ENCODE measurements around the gene MIS12.

The MIS12 gene

DNA sequence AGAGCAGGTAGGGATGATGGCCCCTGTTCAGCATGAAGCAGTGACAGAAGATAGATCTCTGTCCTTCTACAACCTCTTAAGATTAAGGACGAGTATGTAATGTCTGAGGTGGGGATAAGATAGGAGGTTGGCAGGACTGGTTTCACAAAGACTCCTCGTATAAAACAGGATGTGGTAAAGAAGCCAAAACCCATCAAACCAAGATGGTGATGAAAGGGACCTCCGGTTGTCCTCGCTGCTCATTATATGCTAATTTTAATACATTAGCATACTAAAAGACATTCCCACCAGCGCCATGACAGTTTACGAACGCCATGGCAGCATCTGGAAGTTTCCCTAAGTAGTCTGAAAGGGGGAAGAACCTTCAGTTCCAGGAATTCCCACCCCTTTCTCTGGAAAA, 27.3 kb downstream of the MIS12 start:
- no peak for TF ChIP-seq FOXP2 (optimal IDR thresholded peaks at IDR 0.05; ENCODE audit: borderline replicate concordance, extremely low read depth, extremely low read length, insufficient read depth)
- TF ChIP-seq SIN3A (IDR thresholded peaks at IDR 0.05; ENCODE audit: borderline replicate concordance, insufficient read depth, low read length) = no peak
- TF ChIP-seq REST (IDR thresholded peaks at IDR 0.05; ENCODE audit: insufficient read depth in 1 of 2, low read depth in 2 of 2, low read length in 2 of 2) = no peak
- TF ChIP-seq TAF1 (IDR thresholded peaks at IDR 0.05; ENCODE audit: borderline replicate concordance, insufficient read depth, low read length) = no peak

DNA sequence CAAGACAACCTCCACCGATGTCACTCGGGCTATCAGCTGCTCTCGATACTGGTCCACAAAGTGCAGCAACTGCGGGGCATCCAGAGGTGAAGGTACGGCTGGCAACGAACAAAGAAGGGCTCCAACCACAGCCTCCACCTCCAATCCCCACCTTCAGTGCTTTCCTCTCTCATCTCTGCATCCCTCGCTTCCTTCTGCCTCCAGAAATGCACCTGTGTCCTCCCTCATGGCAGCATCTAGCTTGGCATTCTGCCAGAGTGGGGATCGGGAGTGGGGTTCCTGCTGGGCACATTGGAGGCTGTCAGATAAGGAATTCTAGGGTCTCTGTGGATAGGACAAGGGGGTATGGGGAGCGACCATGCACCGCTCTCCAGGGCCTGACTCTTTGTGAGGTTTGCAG, 28.6 kb downstream of the MIS12 start:
- TF ChIP-seq REST (IDR thresholded peaks at IDR 0.05; ENCODE audit: insufficient read depth in 1 of 2, low read depth in 2 of 2, low read length in 2 of 2) (no peak), FOXP2 (optimal IDR thresholded peaks at IDR 0.05; ENCODE audit: borderline replicate concordance, extremely low read depth, extremely low read length, insufficient read depth) (no peak), SIN3A (IDR thresholded peaks at IDR 0.05; ENCODE audit: borderline replicate concordance, insufficient read depth, low read length) (no peak), TAF1 (IDR thresholded peaks at IDR 0.05; ENCODE audit: borderline replicate concordance, insufficient read depth, low read length) (no peak), POLR2AphosphoS5 (IDR thresholded peaks at IDR 0.05; ENCODE audit: low read depth, low read length) (no peak)

GRCh38 chr17:5516060-5516792, 29.9 kb downstream of the MIS12 start:
- TF ChIP-seq REST (IDR thresholded peaks at IDR 0.05; ENCODE audit: insufficient read depth in 1 of 2, low read depth in 2 of 2, low read length in 2 of 2) (no peak), TAF1 (IDR thresholded peaks at IDR 0.05; ENCODE audit: borderline replicate concordance, insufficient read depth, low read length) (no peak), POLR2AphosphoS5 (IDR thresholded peaks at IDR 0.05; ENCODE audit: low read depth, low read length) (no peak), FOXP2 (optimal IDR thresholded peaks at IDR 0.05; ENCODE audit: borderline replicate concordance, extremely low read depth, extremely low read length, insufficient read depth) (no peak), SIN3A (IDR thresholded peaks at IDR 0.05; ENCODE audit: borderline replicate concordance, insufficient read depth, low read length) (no peak)

DNA sequence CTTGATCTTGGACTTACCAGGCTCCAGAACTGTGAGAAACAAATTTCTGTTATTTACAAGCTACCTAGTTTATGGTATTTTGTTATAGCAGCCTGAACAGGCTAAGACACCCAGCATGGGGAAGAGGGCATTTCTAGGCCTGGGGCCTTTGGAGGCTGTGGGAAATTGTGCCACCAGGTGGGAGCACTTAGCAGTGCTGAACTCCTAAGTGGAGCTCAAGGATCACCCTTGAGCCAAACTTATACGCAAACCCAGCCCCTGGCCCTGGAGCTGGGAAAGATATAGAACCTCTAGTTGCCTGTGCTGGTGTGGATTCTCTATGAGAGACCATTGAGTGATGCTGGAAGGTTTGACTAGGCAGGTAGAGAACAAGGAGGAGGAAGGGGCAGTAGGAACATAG, 36.1 kb downstream of the MIS12 start:
- no peak for TF ChIP-seq TAF1 (IDR thresholded peaks at IDR 0.05; ENCODE audit: borderline replicate concordance, insufficient read depth, low read length)
- TF ChIP-seq SIN3A (IDR thresholded peaks at IDR 0.05; ENCODE audit: borderline replicate concordance, insufficient read depth, low read length) = no peak
- no peak for TF ChIP-seq POLR2AphosphoS5 (IDR thresholded peaks at IDR 0.05; ENCODE audit: low read depth, low read length)
- no peak for TF ChIP-seq FOXP2 (optimal IDR thresholded peaks at IDR 0.05; ENCODE audit: borderline replicate concordance, extremely low read depth, extremely low read length, insufficient read depth)
- no peak for TF ChIP-seq REST (IDR thresholded peaks at IDR 0.05; ENCODE audit: insufficient read depth in 1 of 2, low read depth in 2 of 2, low read length in 2 of 2)
